Stimulated activated CD8-positive, alpha-beta memory T cell treated with anti-CD3 and anti-CD28 coated beads, Interleukin-15, amount 100 ng/mL, for 48 hours (primary cell): ENCODE measurements around the gene HOXD3.

Experiments
- DNase-seq, 2 donors: peaks; one replicate each; pipeline ENCODE4 v3.0.0-alpha.2; 2020; ENCODE audit warnings: low read depth in 2 of 2

HOXD3 gene

GRCh38 chr2:176156807-176157498 is at the start of gene HOXD3:
HOXD3 (plus strand) TSS chr2:176157307; CDS start chr2:176169115, 11,808 bp downstream.
- no peak for DNase-seq

GRCh38 chr2:176107731-176108181 is 49.4 kb upstream of the HOXD3 start:
- DNase-seq = no peak

GRCh38 chr2:176109192-176109901 is 47.8 kb upstream of the HOXD3 start:
- DNase-seq = no peak

GRCh38 chr2:176109946-176110345 is 47.2 kb upstream of the HOXD3 start:
- no peak for DNase-seq

GRCh38 chr2:176110415-176111308 is 46.4 kb upstream of the HOXD3 start:
- no peak for DNase-seq

- DNase-seq = no peak
These were observed 45.8 kb upstream of the HOXD3 start for GRCh38 chr2:176111309-176111663.

GRCh38 chr2:176111846-176112374 is 45.2 kb upstream of the HOXD3 start:
- no peak for DNase-seq

GRCh38 chr2:176112375-176113302 is 44.5 kb upstream of the HOXD3 start:
- DNase-seq = no peak

GRCh38 chr2:176114120-176114929 is 42.8 kb upstream of the HOXD3 start:
- DNase-seq = no peak

GRCh38 chr2:176114930-176115625 is 42.0 kb upstream of the HOXD3 start:
- no peak for DNase-seq

GRCh38 chr2:176115883-176116813 is 41.0 kb upstream of the HOXD3 start, which contains the start of gene HOXD10:
HOXD10 (plus strand) TSS chr2:176116778; CDS start chr2:176116834, 56 bp downstream.
- no peak for DNase-seq

- DNase-seq = no peak
These were observed 39.8 kb upstream of the HOXD3 start for GRCh38 chr2:176117162-176117822.

- no peak for DNase-seq
These were observed 39.2 kb upstream of the HOXD3 start for GRCh38 chr2:176117823-176118371.

GRCh38 chr2:176118601-176119339 is 38.3 kb upstream of the HOXD3 start:
- no peak for DNase-seq

- no peak for DNase-seq
These were observed 36.5 kb upstream of the HOXD3 start for GRCh38 chr2:176120364-176121189.
